PC-9 (cell line): Measurements from ENCODE around the gene FGF11. TPM values are rescaled to one million over a fixed set of nuclear protein-coding genes. Genes with fewer than 3 reads are reported as not detected.
"Not testable (repeated sequence)": the region's sequence is repeated elsewhere in the genome, so short reads cannot be mapped to it uniquely, and the experiment has no call there.

ENCODE experiments used
- BruUV-seq: library from RNA; stranded (reverse); fragments of 400-500 nt; replicated peaks from 2 replicates; lab custom pipeline; 2021; lab: Mats Ljungman, UMichigan
- CTCF ChIA-PET: fragments of 300-600 bp; sonication (Branson Sonifier 250); formaldehyde crosslinking; loops from one replicate; lab custom pipeline; 2022; ENCODE audit warnings: antibody characterized with exemption; lab: Charles Lee
- POLR2A ChIA-PET: fragments of 300-600 bp; sonication (Branson Sonifier 250); formaldehyde crosslinking; loops from one replicate; lab custom pipeline; 2022; ENCODE audit warnings: antibody characterized with exemption; ENCODE audit not compliant: unreplicated experiment; lab: Charles Lee
- DNase-seq, 2 experiments: peaks; one replicate each; pipeline versions ENCODE4 v3.0.0 to v3.0.0-alpha.2; 2015 to 2022; ENCODE audit warnings: mixed read lengths in 1 of 2
- H2AFZ ChIP-seq: fragments of 200-600 bp; sonication (generic); 2 replicates; pipeline ENCODE4 v1.8.1; 2017; ENCODE audit warnings: antibody characterized with exemption
- H3F3A ChIP-seq: fragments of 200-600 bp; sonication (generic); 2 replicates; pipeline ENCODE4 v1.8.1; 2017; ENCODE audit warnings: antibody characterized with exemption, mild to moderate bottlenecking, low read depth; ENCODE audit not compliant: insufficient read depth
- H3K27ac ChIP-seq: fragments of 200-600 bp; sonication (generic); 2 replicates; pipeline ENCODE4 v1.6.1; 2016; ENCODE audit warnings: mixed run types
- H3K27me3 ChIP-seq: fragments of 200-600 bp; sonication (generic); 2 replicates; pipeline ENCODE4 v1.6.1; 2016; ENCODE audit warnings: low read depth, mixed run types; ENCODE audit not compliant: insufficient read depth
- H3K36me3 ChIP-seq: fragments of 200-600 bp; sonication (generic); 2 replicates; pipeline ENCODE4 v1.6.1; 2016; ENCODE audit warnings: low read depth, mixed run types
- H3K4me1 ChIP-seq: fragments of 200-600 bp; sonication (generic); replicated peaks from 2 replicates; pipeline ENCODE4 v1.6.1; 2016; ENCODE audit warnings: mixed run types; ENCODE audit not compliant: insufficient read depth
- H3K4me2 ChIP-seq: fragments of 200-600 bp; sonication (generic); 2 replicates; pipeline ENCODE4 v1.6.1; 2017; ENCODE audit warnings: mixed run types
- H3K4me3 ChIP-seq: fragments of 200-600 bp; sonication (generic); 2 replicates; pipeline ENCODE4 v1.6.1; 2016; ENCODE audit warnings: mixed run types
- H3K79me2 ChIP-seq: fragments of 200-600 bp; sonication (generic); 2 replicates; pipeline ENCODE4 v1.6.1; 2017; ENCODE audit warnings: low read depth, mixed run types
- H3K9me2 ChIP-seq: fragments of 200-600 bp; sonication (generic); 2 replicates; pipeline ENCODE4 v1.8.1; 2017; ENCODE audit warnings: mild to moderate bottlenecking; ENCODE audit not compliant: insufficient read depth
- H3K9me3 ChIP-seq: fragments of 200-600 bp; sonication (generic); 2 replicates; pipeline ENCODE4 v1.8.1; 2016; ENCODE audit warnings: low read depth; ENCODE audit not compliant: insufficient read depth
- H4K20me1 ChIP-seq: fragments of 200-600 bp; sonication (generic); 2 replicates; pipeline ENCODE4 v1.8.1; 2017; ENCODE audit not compliant: insufficient read depth
- CTCF ChIP-seq: fragments of 200-600 bp; sonication (generic); conservative IDR thresholded peaks from 2 replicates; pipeline ENCODE4 v1.6.1; 2017; ENCODE audit warnings: mixed run types, antibody characterized with exemption, mild to moderate bottlenecking, moderate library complexity
- EZH2 ChIP-seq: fragments of 200-600 bp; sonication (generic); IDR thresholded peaks from 2 replicates; pipeline ENCODE4 v1.8.0; 2017; ENCODE audit warnings: antibody characterized with exemption, low read depth
- intact Hi-C: fragments of 100-400 bp; cut with micrococcal nuclease; formaldehyde crosslinking; loops from one replicate; pipeline ENCODE4 v1.10.0; 2022; ENCODE audit not compliant: unreplicated experiment
- total RNA-seq: library from RNA; stranded (reverse); gene quantifications from 2 replicates; pipeline ENCODE4 v1.2.3, GENCODE V29; 2021

Gene FGF11
- total RNA-seq, 1 experiment from 2014 or later: 23.2 TPM

- no peaks in the 10 kb centered on the region for H3K36me3 ChIP-seq
- DNase-seq: no peak
- no peaks in the 10 kb centered on the region for H4K20me1 ChIP-seq
- no peak overlapping the region for H2AFZ ChIP-seq
- H3K9me3 ChIP-seq: no peaks in the 10 kb centered on the region
- H3K4me1 ChIP-seq: no peaks in the 10 kb centered on the region
- intact Hi-C loops: no loop called here
- H3K27ac ChIP-seq: no peak overlapping the region
- H3K79me2 ChIP-seq: 0 out of 2 replicates have a peak, but pooled peaks cover under 1% of the 10 kb centered on the region
- TF ChIP-seq CTCF: no peak
- TF ChIP-seq EZH2: no peak
- H3K9me2 ChIP-seq: no peaks in the 10 kb centered on the region
- no TSS peak for BruUV-seq
- ChIA-PET CTCF (no interaction called here), POLR2A (no interaction called here)
- H3F3A ChIP-seq: no peaks in the 10 kb centered on the region
- H3K27me3 ChIP-seq: no peaks in the 10 kb centered on the region
- no peak overlapping the region for H3K4me2 ChIP-seq
- no peak overlapping the region for H3K4me3 ChIP-seq
Measured at GRCh38 chr17:7468290-7468689, 29.0 kb downstream of the FGF11 start.

- H3K9me3 ChIP-seq: no peaks in the 10 kb centered on the region
- H3K27me3 ChIP-seq: no peaks in the 10 kb centered on the region
- H3K27ac ChIP-seq: no peak overlapping the region
- H3K9me2 ChIP-seq: no peaks in the 10 kb centered on the region
- H3K4me3 ChIP-seq: no peak overlapping the region
- no peaks in the 10 kb centered on the region for H3K4me1 ChIP-seq
- no peak for DNase-seq
- no peak overlapping the region for H3K4me2 ChIP-seq
- H4K20me1 ChIP-seq: no peaks in the 10 kb centered on the region
- H3K36me3 ChIP-seq: no peaks in the 10 kb centered on the region
- H3K79me2 ChIP-seq: peaks cover 6% of the 10 kb centered on the region; the same call in 1 of the 2 replicates
- intact Hi-C loops: no loop called here
- H2AFZ ChIP-seq: no peak overlapping the region
- no peaks in the 10 kb centered on the region for H3F3A ChIP-seq
- ChIA-PET CTCF (no interaction called here), POLR2A (no interaction called here)
- BruUV-seq: no TSS peak
- TF ChIP-seq EZH2 (no peak), CTCF (no peak)
Measured at GRCh38 chr17:7468804-7469389, 29.6 kb downstream of the FGF11 start.

GRCh38 chr17:7469843-7470242 lies 30.5 kb downstream of the FGF11 start:
- POLR2A ChIA-PET, intact Hi-C loops, H3K4me1 ChIP-seq, H3K4me2 ChIP-seq, H2AFZ ChIP-seq, H3K27ac ChIP-seq, H4K20me1 ChIP-seq, CTCF ChIA-PET, DNase-seq, H3F3A ChIP-seq, H3K36me3 ChIP-seq, H3K9me3 ChIP-seq, BruUV-seq, H3K27me3 ChIP-seq, H3K9me2 ChIP-seq, H3K4me3 ChIP-seq: not testable (repeated sequence)
- peaks cover 11% of the 10 kb centered on the region for H3K79me2 ChIP-seq

- peaks cover 16% of the 10 kb centered on the region for H3K79me2 ChIP-seq
- BruUV-seq, CTCF ChIA-PET: not testable (repeated sequence)
Measured at GRCh38 chr17:7470457-7470973, 31.2 kb downstream of the FGF11 start.

More at GRCh38 chr17:7470457-7470973, 31.2 kb downstream of the FGF11 start:
- H3K27ac ChIP-seq, H3K9me3 ChIP-seq, H3K36me3 ChIP-seq, H2AFZ ChIP-seq, intact Hi-C loops, H4K20me1 ChIP-seq, H3K4me3 ChIP-seq, H3K4me1 ChIP-seq, H3K9me2 ChIP-seq, H3K27me3 ChIP-seq, H3F3A ChIP-seq, H3K4me2 ChIP-seq, DNase-seq, POLR2A ChIA-PET: not testable (repeated sequence)
